Osteocyte (in vitro differentiated cells): Measurements from ENCODE around the gene RAD23B. TPM values are rescaled to one million over a fixed set of nuclear protein-coding genes. Genes with fewer than 3 reads are reported as not detected.
A peak's percentile ranks its signal among the peaks of the same experiment; 100 is the strongest.

Experiments used
- DNase-seq: peaks from one replicate; pipeline ENCODE4 v3.0.0; 2021; ENCODE audit warnings: mixed read lengths; ENCODE audit not compliant: unreplicated experiment; ENCODE audit errors: extremely low spot score
- H3K27ac Mint-ChIP-seq: one replicate; pipeline ENCODE4 v1.8.0; 2021; ENCODE audit warnings: mild to moderate bottlenecking, mixed read lengths; ENCODE audit not compliant: unreplicated experiment
- H3K27me3 Mint-ChIP-seq: one replicate; pipeline ENCODE4 v1.8.0; 2021; ENCODE audit warnings: mixed read lengths; ENCODE audit not compliant: unreplicated experiment
- H3K36me3 Mint-ChIP-seq: one replicate; pipeline ENCODE4 v1.8.0; 2021; ENCODE audit warnings: mixed read lengths; ENCODE audit not compliant: unreplicated experiment
- H3K4me1 Mint-ChIP-seq: one replicate; pipeline ENCODE4 v1.8.0; 2021; ENCODE audit warnings: mixed read lengths; ENCODE audit not compliant: unreplicated experiment
- H3K4me3 Mint-ChIP-seq: one replicate; pipeline ENCODE4 v1.8.0; 2021; ENCODE audit warnings: mild to moderate bottlenecking, moderate library complexity, mixed read lengths; ENCODE audit not compliant: unreplicated experiment
- H3K9me3 Mint-ChIP-seq: one replicate; pipeline ENCODE4 v1.8.0; 2021; ENCODE audit warnings: mixed read lengths; ENCODE audit not compliant: unreplicated experiment
- CTCF ChIP-seq: fragments of 200-600 bp; sonication (generic); IDR thresholded peaks from 2 replicates; pipeline ENCODE4 v1.5.0; 2021; ENCODE audit warnings: antibody characterized with exemption, mild to moderate bottlenecking, moderate library complexity
- total RNA-seq: library from RNA; stranded (reverse); gene quantifications from 2 replicates; pipeline ENCODE4 v1.2.1, GENCODE V29; 2021

The RAD23B gene
- total RNA-seq, 1 donor from 2014 or later, result 125 TPM

GRCh38 chr9:107312376-107313050, 29.4 kb downstream of the RAD23B start:
- TF ChIP-seq CTCF, result no peak
- Mint-ChIP-seq H3K4me1 (peaks cover 20% of the 10 kb centered on the region), H3K4me3 (no peak overlapping the region), H3K27me3 (no peaks in the 10 kb centered on the region), H3K27ac (peak overlapping the region; percentile 38), H3K36me3 (peaks cover 63% of the 10 kb centered on the region), H3K9me3 (no peaks in the 10 kb centered on the region)
- no peak for DNase-seq

- peak overlapping the region; percentile 6 for H3K27ac Mint-ChIP-seq
- H3K4me3 Mint-ChIP-seq, result no peak overlapping the region
- no peaks in the 10 kb centered on the region for H3K27me3 Mint-ChIP-seq
- H3K4me1 Mint-ChIP-seq, result peaks cover 19% of the 10 kb centered on the region
- peaks cover 65% of the 10 kb centered on the region for H3K36me3 Mint-ChIP-seq
- DNase-seq, result no peak
- H3K9me3 Mint-ChIP-seq, result no peaks in the 10 kb centered on the region
- TF ChIP-seq CTCF, result no peak
These were observed 30.5 kb downstream of the RAD23B start for GRCh38 chr9:107313555-107314096.

GRCh38 chr9:107314763-107315162, 31.7 kb downstream of the RAD23B start:
- H3K4me1 Mint-ChIP-seq, result peaks cover 15% of the 10 kb centered on the region
- no peak for DNase-seq
- no peak for TF ChIP-seq CTCF
- no peaks in the 10 kb centered on the region for H3K9me3 Mint-ChIP-seq
- peaks cover 59% of the 10 kb centered on the region for H3K36me3 Mint-ChIP-seq
- H3K4me3 Mint-ChIP-seq, result no peak overlapping the region
- peak overlapping the region; percentile 4 for H3K27ac Mint-ChIP-seq
- H3K27me3 Mint-ChIP-seq, result no peaks in the 10 kb centered on the region

GRCh38 chr9:107316795-107317661, 33.9 kb downstream of the RAD23B start:
- Mint-ChIP-seq H3K27ac (peak overlapping the region; percentile 27), H3K27me3 (no peaks in the 10 kb centered on the region), H3K36me3 (peaks cover 60% of the 10 kb centered on the region), H3K4me1 (peaks cover 13% of the 10 kb centered on the region), H3K4me3 (peak overlapping the region; percentile 40), H3K9me3 (no peaks in the 10 kb centered on the region)
- TF ChIP-seq CTCF, result no peak
- no peak for DNase-seq

- no peak for TF ChIP-seq CTCF
- Mint-ChIP-seq H3K4me1 (peaks cover 26% of the 10 kb centered on the region), H3K27me3 (no peaks in the 10 kb centered on the region), H3K36me3 (peaks cover 59% of the 10 kb centered on the region), H3K4me3 (no peak overlapping the region), H3K27ac (no peak overlapping the region), H3K9me3 (peaks cover 10% of the 10 kb centered on the region)
- no peak for DNase-seq
These were observed 39.6 kb downstream of the RAD23B start for GRCh38 chr9:107322643-107323042.
